Myometrial cell (primary cell): Measurements from ENCODE around the gene TSN. TPM values are rescaled to one million over a fixed set of nuclear protein-coding genes. Genes with fewer than 3 reads are reported as not detected.

Source experiments
- total RNA-seq: library from RNA; depleted of rRNA; stranded (reverse); fragments of >200 nt; gene quantifications from 2 replicates; pipeline ENCODE4 v1.2.3, GENCODE V29; 2015

TSN gene
- 40.4 and 40.9 TPM in 2 replicates for total RNA-seq

DNA sequence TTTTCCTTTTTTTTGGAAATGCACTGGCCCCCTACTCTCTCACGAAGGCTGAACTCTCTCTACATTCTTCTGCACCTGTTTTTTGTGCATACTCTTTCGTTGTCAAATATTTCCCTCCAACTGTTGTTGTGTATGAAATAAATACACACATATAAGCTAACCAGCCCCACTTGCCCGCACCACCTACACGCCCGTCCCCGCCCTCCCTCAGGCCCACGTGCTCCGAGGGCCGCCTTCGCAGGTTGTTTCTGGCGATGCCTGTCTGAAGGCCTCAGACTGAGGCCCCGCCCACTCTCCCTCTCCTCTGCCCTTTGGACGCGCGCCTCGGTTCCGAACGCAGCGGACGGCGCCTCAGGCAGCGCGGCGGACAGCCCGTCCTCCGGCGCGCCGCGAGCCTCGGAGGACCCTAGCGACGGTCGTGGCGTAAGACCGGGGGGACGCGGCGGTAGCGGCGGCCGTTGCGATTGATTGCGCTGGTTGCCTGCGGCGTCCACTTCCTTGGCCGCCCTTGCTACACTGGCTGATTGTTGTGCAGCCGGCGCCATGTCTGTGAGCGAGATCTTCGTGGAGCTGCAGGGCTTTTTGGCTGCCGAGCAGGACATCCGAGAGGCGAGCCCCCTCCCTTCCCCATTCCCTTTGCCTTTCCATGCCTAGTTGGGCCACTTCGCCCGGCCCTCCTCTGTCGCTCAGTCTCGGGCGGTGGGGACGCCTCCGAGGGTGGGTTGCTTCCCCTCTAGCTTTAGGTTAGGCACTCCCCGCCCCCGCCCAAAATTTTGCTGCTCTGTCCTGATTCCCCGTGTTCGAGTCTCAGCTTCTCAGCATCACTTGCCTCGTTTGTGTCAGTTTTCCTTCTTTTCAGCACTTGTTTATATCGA, at the start of gene TSN:
Gene TSN, plus strand, starts transcription at position 415 of the 875 bp plus-strand sequence. Its CDS starts 129 bp downstream, at position 544.

DNA sequence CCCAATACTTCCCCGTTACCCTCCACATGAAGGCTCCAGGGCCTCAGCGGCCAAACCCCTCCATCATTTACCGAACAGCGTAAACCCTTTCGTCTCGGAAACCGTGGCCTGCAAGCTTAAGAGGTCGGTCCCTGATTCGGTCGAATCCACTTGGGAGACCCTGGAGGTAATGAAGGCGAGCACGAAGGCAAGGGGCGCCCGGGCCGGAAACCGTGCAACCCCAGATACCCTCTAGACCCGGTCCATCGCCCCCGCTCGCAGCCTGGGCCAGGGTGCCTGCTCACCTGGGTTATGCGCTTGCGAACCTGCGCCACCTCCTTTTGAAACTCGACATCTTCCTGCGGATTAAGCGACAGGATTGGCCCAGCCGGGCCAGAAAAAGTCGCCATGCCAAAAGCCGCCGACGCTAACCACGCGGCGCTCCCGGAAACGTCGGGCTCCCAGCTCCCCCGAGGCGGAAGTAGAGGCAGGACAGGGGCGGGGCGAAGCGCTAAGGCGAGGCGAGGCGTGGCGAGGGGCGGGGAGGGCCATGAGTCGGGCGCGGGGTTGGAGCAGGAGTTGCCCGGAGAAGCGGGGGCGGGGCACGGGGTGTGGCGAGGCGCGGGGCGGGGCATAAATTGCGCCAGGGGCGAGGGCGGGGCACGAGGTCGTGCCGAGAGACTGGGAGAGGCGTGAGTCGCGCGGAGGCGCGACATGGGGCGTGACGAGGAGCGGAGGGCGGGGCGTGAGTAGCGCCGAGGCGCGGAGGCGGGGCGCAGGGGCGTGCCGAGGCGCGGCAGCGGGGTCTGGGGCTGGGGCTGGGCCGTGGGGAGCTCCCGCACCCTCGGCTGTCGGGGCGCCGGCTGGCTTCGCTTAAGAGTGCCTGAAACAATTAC, 18.8 kb upstream of the TSN start, which contains the start of gene NIFK:
Gene NIFK, minus strand, starts transcription at position 414 of the 875 bp plus-strand sequence. Its CDS starts 25 bp downstream, at position 389.

Other genes with a start within 250 kb of the TSN start
- gene RNU4ATAC, start 224.8 kb upstream of the TSN start, total RNA-seq = not detected in 2 replicates
- gene CLASP1, start 106.2 kb upstream of the TSN start, total RNA-seq = 22.3 and 25.1 TPM in 2 replicates
- gene NIFK, start 18.8 kb upstream of the TSN start, total RNA-seq = 28.8 and 70.9 TPM in 2 replicates